Pons (tissue), 1 donor: Measurements from ENCODE around the gene GPC6.

Source experiments
- DNase-seq: peaks from one replicate; pipeline ENCODE4 v3.0.0-alpha.2; 2016; ENCODE audit warnings: low spot score

Gene GPC6

DNA sequence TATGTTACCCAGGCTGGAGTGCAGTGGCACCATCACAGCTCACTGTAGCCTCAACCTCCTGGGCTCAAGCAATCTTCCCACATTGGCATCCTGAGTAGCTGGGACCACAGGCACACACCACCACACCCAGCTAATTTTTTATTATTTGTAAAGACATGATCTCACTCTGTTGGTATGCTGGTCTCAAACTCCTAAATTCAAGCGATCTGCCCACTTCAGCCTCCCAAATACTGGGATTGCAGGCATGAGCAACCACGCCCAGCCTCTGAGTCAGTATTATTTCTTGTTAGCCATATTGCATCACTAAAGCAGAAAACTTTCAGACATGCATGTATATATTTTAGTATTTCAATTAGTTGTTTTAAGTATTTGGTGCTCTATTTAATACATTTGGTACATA is 376.4 kb downstream of the GPC6 start:
- no peak for DNase-seq

DNA sequence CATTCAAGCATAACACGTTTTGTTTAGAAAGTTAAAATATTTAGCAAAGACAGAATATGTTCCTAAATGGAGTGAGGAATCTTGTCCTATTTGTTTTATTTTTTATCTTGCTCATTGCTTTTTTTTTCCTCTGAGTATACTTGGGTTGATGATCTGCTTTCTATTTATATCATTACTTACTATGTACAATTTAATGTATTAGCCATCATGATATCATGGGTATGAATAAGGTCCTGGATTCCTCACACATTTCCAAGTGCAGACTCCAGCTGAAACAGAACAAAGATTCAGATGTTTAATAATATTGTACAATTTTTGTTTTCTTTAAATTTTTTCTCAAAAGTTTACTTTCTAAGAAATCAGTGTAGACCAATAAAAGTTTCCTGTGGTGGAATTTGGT is 388.2 kb downstream of the GPC6 start:
- no peak for DNase-seq

DNA sequence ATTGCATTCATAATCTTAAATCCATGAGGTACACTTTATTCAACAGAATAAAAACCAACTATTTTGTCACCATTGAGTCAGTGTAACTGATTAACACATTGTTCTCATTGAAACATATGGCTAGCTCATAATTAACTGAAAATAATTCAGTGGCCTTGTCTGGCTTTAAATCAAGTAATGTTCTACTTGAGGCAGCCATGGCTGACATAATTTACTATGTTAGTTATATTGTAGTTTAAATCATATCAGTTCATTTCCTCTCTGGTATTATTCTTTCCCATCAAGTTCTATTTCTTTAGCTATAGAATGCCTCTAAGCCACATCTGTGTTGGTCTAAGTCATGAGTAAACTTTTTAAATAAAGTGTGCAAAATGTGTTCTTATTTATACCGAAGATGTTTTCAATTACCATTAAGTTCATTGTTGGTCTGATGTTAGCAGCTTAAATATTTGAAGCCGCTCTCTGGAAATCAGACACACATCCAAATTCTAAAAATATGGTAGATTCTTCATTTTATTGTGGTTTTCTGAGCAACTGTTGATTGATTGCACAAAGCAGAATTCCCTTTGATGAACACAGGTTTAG is 393.7 kb downstream of the GPC6 start:
- DNase-seq, result no peak

DNA sequence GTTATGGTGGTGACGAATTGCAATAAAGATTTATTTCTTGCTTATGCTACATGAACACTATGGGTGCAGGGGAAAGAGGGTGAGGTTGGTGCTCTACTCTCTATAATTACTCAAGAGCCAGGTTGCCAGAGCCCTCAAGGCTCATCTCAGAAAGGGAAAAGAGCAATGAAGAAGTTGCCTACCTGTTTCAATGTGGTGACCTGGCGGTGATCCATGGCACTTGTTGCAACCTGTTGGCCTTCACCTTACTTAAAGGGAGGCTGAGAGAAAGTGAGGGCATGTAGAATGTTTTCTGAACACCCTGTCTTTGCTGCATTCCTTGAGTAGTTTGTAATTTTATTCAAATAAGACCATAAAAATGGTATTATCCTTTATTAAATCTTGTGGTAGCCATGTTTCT is 394.4 kb downstream of the GPC6 start:
- no peak for DNase-seq

DNA sequence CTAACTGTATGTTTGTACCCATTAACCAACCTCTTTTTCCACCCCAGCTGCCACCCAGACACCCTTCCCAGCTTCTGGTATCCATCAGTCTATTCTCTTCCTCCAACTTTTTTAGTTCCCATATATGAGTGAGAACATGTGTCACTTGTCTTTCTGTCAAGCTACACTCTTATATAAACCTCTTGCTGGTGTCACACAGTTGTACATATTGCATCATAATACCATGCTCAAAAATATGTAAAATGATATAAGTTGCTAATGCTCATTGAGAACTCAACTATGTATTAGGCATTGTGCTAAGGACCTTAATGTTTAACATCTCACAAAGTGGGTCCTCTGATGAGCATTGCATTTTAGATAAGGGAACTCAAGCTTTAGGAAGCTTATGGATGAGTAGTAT is 395.4 kb downstream of the GPC6 start:
- no peak for DNase-seq

DNA sequence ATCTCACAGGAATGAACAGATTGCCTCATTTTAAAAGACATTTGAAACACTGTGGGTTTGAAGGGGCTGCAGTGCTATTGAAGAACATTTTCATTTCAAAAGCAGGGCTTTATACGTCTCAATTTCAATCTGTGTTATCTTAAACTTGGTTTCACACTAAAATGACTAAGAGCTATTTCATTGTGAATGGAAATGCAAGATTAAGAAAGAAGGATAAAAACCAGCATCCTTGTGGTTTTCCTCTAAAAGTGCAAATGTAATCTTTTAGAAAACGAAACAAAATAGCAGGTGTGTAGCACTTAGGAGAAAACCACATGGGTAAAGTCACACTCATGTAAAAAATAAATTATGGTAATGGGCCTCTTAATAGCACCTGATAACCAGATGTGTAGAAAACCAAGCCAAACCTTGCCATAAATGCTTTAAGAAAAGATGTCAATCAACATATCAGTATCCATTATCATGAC is 397.7 kb downstream of the GPC6 start:
- DNase-seq, result no peak

DNA sequence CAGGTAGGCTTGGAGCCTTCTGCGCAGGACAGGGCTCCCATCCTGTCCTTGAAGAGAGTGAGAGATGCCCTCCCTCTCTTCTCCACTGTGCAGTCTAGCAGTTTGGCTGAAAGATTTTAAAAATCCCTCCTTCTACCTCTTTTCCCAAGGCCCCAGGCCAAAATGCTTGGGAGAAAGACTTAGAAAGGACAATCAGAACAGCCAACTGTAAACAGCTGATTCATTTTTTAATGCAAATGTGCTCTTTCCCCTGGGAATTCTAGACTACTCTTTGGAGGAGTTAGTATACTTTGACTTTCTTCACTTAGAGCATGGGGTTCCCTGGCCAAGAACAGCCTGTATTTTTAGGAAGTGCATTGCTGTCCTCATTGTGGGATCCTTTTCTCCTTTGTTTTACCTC is 398.9 kb downstream of the GPC6 start:
- DNase-seq, result no peak

DNA sequence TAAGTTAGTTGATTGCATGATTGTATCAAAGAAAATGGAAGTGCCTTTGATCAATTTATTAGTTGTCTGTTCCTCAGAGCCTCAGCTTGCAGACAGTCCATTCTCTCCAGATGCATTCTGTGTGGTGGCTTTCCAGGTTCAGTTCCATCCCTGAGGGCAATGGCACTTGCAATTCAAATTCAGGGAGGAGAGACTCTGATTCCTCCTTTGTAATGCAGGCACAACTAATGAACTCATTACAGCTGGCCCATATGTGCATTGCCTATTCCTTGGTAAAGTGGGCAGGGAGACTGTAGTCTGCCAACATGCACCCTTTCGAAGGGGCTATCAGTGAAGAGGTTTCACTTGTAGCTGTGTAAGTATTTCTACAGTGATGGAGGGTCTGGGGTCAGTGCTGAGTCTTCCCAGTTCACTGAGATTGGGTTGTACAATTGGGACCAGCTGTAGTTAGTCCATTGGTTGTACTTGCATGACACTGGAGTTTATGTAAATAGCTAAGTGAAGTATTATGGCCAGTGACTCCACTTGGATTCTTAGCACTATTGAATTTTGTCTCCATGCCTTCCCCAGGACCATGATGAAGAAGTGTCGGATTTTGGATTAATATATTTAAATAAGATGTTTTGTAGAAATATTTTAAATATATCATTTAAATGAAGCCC is 401.7 kb downstream of the GPC6 start:
- DNase-seq, result no peak

DNA sequence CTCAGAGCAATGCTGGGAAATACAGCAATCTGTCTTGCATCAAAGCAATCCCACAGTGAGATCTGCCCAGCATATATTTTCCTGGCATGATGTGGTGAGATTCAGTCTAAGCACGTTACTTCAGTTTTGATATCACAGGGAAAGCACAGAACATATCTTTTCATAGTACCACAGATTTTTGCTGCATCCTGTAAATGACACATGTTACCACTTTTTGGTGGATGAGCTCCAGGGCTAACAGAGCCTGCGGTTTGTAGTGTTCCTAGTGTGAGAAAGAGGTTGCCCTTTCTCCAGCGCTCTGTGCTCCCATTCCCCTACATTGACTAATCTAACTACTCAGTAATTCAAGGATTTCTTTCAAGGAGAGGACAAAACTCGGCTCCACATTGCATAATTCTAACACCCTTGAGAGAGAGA is 409.0 kb downstream of the GPC6 start:
- DNase-seq, result no peak

DNA sequence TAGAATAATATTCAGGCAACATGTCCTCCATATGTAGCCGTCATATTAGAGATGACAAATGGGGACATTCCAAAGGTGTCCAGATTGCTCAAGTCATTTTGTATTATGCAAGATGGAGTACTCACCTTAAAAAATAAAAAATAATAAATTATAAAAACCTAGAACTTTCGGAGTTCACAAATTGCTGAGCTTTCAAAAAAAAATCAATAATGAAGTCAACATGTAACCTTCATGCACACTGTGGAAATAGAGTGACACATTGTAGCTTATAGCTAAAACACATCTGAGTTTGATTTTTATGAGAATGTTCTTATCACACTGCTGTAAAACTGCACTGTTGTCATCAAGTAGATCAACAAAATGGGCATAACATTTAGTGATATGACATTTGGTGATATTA is 411.2 kb downstream of the GPC6 start:
- DNase-seq, result no peak

DNA sequence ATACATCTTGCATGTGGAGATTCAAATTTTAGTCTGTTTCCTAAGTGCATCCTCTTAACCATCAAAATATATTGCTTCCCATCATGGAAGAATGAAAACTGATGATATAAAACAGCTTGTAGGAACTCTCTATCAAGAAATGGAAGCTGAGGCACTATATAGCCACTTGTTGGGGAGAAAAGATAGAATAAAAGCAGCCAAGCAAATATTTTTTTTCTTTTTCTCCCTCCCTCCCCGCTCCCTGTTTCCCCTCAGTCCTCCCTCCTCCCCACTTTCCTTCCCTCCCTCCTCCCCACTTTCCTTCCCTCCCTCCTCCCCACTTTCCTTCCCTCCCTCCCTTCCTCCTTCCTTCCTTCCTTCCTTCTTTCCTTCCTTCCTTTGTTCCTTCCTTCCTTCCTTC is 413.8 kb downstream of the GPC6 start:
- DNase-seq, result no peak

DNA sequence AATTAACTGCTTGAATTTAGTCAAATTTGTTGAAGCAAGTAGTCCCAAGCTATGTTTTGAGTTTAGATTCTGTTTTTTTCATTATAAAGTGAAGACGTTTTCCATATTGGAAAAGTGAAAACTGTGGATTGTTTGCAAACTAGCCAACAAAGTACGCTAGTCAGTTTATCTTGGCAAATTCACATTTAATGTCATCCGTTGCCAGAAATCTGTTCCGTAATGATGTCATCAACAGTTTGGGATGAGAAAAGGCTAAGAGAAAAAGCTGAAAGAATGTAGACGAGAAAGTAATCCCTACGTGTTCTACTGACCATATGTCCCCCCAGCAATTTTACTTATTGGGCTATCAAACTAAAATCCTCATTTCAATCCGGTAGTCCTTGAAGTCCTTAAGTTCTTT is 419.6 kb downstream of the GPC6 start:
- DNase-seq, result no peak

DNA sequence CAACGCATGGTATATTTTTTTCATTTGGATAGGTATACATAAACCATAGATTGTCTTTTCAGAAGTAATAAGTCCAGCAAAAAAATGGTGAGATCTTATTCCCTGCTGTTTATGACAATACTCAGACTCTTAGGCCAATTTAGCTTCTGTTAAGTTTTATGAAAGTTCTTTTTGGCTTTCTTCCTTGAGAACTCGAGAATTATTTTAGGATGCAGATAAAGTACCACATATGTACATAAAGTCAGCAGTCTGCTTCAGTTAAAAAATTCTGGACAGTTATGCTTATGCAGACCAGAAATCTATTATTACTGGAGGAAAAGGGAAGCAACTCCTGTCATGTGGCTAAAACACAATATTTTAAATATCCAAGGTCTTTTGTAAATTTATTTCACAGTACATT is 422.9 kb downstream of the GPC6 start:
- no peak for DNase-seq

DNA sequence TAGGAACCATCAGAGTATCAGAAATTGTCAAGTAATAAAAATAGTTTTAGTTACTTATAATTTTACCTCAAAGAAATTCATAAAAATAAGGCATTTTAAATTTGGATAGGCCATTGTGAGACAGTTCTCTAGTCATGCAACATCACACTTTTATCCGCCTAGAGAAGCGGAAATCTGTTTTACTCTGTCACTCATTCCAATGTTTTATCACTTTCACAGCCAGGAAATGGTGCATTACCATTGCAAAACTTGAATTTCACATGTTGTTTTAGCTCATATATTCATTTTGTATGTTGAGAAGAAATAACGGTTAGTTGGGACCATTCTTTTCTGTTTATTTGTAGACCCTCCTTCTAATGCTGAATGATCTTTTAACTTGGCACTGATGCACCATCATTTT is 427.2 kb downstream of the GPC6 start:
- DNase-seq, result no peak

DNA sequence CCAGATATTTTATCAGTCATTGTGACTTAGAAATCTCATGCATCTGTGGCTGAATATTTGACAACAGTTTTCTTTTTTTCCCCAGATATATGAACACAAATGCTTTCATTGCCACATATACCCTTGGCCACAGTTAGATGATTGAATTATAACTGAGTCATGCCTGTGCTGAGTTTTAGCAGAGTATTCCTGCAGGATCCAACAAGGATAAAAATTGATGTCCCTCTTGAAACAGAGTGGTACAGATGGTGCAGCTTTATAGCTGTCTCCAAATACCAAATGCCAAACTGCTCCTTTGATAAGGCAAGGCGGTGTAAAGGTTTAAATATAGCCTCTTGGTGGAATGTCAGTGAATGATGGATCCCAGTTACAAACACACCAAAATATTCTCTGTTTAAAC is 428.5 kb downstream of the GPC6 start:
- no peak for DNase-seq

DNA sequence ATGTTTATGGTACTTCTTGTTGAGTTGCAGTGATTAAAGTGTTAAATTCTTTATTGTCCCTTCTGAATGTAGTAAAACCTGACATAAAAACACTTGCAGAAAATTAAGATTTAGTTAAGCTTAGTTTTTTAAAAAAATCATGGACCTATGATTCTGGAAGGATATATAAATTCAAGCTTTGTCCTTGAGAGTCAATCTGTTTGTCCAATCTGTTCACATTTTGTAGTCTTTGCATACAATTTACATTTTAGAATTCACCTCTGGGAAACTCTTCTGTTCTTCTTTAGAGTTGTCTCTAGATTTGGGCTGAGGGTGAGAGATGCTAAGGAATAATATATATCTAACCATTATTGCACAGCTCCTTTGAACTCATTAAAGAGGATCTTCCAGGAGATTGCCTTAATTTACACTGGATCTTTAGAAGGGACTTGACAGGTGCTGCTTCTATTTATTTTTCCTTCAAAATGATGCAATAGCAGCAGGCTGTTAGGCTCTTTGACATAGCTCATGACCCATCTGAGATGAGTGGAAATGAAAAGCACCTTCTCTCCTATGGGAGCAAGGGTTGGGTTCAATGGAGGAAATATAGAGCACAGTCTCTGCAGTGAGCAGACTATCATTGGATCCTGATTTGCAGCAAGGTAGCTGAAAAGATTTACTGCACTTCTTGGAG is 433.9 kb downstream of the GPC6 start:
- DNase-seq, result no peak

DNA sequence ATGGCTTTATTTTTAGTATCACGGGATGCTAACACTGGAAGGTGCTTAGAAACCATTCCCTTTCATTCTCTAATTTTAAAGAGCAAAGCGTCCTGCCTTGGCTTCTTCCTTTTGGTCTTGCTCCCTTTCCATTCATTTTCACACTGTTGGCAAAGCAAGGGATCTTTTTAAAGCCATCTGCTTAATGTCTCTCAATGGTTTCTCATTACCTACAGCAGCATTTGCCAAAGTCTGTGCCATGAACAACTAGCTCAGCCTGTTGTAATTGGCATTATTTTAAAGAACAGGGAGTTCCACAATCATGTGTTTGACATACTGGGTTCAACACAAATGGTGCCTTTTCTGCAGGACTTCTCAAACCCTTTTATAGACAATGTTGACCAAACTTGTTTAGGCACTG is 444.3 kb downstream of the GPC6 start:
- no peak for DNase-seq

DNA sequence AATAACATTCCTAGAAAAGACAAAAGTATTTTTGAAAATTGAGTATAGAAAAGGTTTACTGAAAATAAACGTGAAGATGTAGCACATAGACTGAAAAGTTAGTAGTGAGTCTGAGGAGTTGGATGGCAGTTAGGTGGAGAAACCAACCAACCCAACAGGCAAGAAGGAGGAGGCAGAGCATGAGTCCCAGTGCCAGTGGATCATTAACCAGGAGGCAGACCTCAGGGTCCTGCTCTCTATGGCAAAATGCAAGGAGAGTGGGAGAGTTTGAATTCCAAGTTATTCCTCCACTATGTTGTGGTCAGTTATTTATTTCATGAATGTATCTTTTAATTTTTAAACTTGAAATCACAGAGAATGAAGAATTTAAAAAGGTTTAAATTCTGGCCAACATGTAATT is 446.4 kb downstream of the GPC6 start:
- DNase-seq, result no peak

DNA sequence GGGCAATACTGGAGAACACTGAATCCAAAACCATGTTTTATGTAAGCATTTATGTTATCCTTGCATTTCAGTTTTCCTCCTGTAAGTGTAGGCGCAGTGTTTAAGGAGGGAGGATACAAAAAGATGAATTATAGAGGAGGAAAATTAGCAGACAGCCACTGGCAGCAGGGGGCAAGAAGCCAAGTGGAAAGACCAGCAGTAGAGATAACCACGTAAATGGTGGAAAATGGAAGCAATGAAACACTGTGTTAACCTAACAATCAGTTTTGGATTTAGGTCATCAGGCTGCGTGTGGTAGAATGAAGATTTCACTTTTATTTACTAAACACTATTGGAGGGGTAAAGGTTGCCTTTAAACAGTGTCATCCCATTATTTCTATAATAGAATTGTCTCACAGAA is 447.3 kb downstream of the GPC6 start:
- DNase-seq, result no peak

DNA sequence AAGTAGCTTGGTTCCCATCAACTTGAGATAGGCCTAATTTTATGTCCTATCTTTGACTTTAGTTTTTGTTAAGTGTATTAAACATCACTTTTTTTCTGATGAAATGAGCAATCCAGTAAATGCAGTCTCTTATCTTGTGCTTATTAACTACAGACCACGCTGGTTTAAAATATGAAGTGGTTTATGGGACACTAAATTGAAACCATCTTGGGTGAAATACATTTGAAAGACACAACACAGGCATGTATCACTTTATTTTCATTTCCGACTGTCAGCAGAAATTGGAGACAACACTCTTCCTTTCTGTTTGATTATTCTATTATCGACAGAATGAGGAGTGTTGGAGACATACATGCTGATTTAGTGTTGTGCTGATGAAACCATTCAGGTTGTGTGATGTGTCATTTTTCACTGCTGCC is 447.7 kb downstream of the GPC6 start:
- DNase-seq, result no peak

DNA sequence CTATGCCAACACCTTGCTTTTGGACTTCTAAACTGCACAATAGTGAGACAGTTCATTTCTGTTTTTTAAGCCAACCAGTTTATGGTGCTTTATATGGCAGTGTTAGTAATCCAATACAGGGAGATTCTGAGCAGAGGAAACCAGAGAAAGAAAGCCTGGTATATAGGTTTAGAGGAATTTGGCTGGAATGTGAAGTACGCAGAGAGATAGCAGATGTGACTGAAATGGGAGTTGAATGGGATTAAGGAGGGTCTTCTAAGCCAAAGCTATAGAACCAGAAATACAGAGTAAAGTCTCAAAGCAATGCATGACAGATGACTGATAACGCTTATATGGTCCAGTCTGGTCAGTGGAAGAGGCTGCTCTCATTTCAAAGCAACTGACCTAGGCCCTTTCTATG is 453.7 kb downstream of the GPC6 start:
- no peak for DNase-seq

DNA sequence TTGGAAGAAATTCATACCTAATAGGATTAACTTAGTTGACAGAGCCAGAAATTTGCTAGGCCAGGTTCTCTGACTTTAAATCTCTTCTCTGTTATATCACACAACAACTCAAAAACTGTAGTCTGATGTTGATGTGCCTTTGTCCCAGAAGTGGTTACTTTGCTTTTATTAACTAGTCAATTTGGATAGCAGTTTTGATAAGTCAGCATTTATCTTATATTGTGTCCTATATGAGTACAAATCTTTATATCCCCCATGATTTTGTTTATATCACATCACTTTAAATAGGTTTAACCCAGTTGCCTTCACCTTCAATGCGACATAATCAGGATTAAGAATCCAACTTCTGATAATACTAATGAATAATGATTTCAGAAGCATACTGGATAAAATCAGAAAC is 459.3 kb downstream of the GPC6 start:
- DNase-seq, result no peak

DNA sequence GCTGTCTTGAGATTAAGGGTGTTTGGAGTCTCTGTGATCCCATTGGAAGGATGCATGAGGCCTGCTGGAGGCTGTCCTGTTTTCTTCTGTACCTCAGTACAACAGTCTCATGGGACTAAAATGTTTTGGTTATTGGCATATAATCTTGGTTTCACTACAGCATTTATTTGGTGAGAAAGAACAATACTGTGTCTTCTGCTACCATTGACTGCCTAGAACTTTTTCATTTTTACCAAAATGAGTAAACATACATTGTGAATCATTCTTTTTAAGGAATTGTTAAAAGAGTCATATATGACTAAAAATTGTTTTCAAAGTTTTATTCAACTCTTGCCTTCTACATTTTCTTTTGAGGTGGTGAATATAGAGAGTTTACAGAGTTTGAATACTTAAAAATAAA is 459.8 kb downstream of the GPC6 start:
- no peak for DNase-seq

DNA sequence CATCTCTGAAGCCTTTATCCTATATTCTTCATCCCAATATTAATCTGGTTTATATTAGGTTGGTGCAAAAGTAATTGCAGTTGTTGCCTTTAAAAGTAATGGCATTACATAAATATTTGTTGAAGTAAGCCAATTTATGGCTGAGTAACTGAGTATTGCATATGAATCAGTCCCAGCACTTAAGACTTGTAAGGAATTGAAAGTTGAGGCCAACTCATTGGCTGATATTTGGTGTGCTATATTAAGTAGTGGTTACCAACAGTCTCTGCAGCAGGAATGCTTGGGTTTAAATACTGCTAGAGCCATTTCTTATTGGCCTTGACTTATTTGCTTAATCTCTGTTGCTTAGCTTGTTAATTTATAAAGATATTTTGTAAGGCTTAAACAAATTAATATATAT is 460.7 kb downstream of the GPC6 start:
- DNase-seq, result no peak
